ENCODE data around the gene GRHL1.

DNA sequence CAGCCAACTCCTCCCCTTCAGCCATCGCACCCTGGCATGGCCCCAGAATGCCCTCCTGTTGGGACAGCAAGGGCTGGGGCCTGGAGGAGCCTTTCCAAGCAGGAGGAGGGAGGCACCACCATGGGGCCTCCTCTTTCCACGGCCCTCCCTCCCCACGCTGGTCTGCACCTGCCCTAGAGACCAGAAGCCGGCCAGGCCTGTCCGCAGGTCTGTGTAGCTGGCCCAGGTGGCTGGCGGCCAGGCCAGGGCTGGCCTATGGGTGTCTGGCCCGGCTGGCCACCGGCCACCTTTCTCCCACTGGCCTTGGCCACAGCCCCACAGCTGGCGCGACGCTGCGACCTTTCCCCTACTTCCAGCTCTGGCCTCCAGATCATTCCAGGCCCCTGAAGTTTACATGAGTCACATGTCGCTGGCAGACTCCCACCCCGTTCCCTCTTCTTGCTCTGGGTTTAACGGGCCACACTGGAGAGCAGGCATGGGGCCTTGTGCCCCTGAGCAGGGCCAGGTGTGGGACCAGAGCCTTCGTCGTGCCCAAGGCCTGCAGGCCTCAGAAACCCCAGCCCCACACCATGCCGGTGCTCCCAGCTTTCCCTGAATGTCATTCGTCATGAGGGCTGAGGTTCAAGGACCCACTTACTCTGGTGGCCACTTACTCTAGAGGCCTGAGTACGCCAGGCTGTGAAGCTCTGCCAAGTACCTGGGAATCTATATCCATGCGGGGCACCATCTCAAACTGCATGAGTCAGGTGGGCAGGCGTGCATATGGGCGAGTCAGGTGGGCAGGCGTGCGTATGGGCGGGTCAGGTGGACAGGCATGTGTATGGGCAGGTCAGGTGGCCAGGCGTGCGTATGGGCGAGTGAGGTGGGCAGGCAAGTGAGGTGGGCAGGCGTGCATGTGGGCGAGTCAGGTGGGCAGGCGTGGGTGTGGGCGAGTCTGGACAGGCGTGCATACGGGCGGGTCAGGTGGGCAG lies 58.6 kb downstream of the GRHL1 start:
- TF ChIP-seq ZNF274 (IDR thresholded peaks at IDR 0.05; ENCODE audit: low read depth, low read length) = no peak
- no peak for TF ChIP-seq YY1 (IDR thresholded peaks at IDR 0.05; ENCODE audit: insufficient read depth, insufficient read length)
